ENCODE measurements around the gene TTC7B. TPM values are rescaled to one million over a fixed set of nuclear protein-coding genes. Genes with fewer than 3 reads are reported as not detected.

TTC7B gene
- total RNA-seq, 1 experiment from 2014 or later, result 70.6 TPM

DNA sequence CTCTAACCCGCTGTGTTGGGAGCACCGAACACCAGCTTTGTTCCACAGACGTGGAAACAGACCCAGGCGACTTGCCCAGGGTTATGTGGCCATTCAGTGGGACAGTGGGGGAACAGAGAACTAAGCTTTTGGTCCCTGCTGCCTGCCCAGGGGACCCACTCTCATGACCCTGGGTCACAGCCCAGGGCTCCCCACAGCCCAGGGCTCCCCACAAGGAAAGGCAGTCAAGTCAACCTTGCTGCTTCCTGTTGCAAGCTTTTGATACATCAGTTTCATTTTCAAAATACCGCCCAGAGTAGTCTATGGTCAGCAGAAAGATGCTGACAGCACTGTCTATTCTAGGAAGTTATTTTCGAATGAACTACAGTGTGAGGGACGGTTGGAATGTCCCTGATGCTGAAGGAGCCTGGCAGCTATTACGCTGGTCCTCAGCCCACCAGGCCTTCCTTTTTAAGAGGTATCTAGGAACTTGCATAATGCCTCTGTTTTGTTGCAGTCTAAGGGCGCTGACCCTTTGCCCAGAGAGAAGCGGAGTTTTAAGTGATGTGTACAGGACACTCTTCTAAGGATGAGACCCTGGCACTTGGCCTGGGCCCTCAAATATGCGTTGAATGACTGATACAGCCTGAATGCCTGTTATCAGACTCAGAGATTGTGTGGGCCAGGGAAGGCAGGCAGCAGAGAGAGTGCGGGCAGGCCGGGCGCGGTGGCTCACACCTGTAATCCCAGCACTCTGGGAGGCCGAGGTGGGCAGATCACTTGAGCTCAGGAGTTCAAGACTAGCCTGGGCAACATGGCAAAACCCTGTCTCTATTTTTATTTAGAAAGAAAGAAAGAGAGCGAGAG, 12.6 kb upstream of the TTC7B start:
- Histone ChIP-seq H3K4me3 (replicated peaks in 1 of 2; ENCODE audit: low read depth in 1 of 2, low read length in 2 of 2) (peak overlapping the region in 1 of 2 experiments; percentile 51; a peak in 2 of 4 replicates), H3K9ac (ENCODE audit: low read length) (peak overlapping the region; percentile 59), H3K4me2 (ENCODE audit: low read length) (peak overlapping the region; percentile 73), H3K9me3 (ENCODE audit: control insufficient read depth in 1 of 2, insufficient read depth in 1 of 2, low read depth in 1 of 2, low read length in 2 of 2) (peaks cover 0 to 4% of the 10 kb centered on the region in 2 experiments; a peak in 2 of 4 replicates), H4K20me1 (ENCODE audit: insufficient read depth) (no peaks in the 10 kb centered on the region), H3K9me2 (ENCODE audit: insufficient read depth) (no peaks in the 10 kb centered on the region), H2AFZ (ENCODE audit: low read depth, low read length, poor library complexity, severe bottlenecking) (peak overlapping the region; percentile 91), H3K36me3 (ENCODE audit: control insufficient read depth in 1 of 2, insufficient read depth in 2 of 2, low read length in 2 of 2) (no peaks in the 10 kb centered on the region), H3K79me2 (ENCODE audit: insufficient read depth, low read length) (no peaks in the 10 kb centered on the region), H3K27me3 (ENCODE audit: insufficient read depth, low read length) (no peaks in the 10 kb centered on the region), H3K4me1 (ENCODE audit: control insufficient read depth in 1 of 2, insufficient read depth in 2 of 2, low read length in 2 of 2) (peaks cover 10 to 16% of the 10 kb centered on the region in 2 experiments), H3K27ac (ENCODE audit: low read depth, low read length) (no peak overlapping the region)
- ChIA-PET POLR2A (no interaction called here), RAD21 (ENCODE audit: low non-redundant PET in 1 of 2, low total read pairs in 2 of 2, uncharacterized antibody in 2 of 2, unreplicated experiment in 2 of 2) (no interaction called here), CTCF (no interaction called here)
- intact Hi-C loops (cut with micrococcal nuclease), result no loop called here
- TSS peak; percentile 100 for BruUV-seq (replicated peaks)
- ATAC-seq, result 0 out of 2 replicates have a peak, but pooled peaks have one; percentile 2
- no peak for DNase-seq (ENCODE audit: low read depth, low spot score)
- TF ChIP-seq SRF (IDR thresholded peaks at IDR 0.05; ENCODE audit: low read depth) (no peak), ZFX (IDR thresholded peaks at IDR 0.05) (no peak), ELF1 (IDR thresholded peaks at IDR 0.05; ENCODE audit: borderline replicate concordance, low read depth) (no peak), EZH2 (IDR thresholded peaks at IDR 0.05) (no peak)
- TF ChIP-seq, protein P1, sequence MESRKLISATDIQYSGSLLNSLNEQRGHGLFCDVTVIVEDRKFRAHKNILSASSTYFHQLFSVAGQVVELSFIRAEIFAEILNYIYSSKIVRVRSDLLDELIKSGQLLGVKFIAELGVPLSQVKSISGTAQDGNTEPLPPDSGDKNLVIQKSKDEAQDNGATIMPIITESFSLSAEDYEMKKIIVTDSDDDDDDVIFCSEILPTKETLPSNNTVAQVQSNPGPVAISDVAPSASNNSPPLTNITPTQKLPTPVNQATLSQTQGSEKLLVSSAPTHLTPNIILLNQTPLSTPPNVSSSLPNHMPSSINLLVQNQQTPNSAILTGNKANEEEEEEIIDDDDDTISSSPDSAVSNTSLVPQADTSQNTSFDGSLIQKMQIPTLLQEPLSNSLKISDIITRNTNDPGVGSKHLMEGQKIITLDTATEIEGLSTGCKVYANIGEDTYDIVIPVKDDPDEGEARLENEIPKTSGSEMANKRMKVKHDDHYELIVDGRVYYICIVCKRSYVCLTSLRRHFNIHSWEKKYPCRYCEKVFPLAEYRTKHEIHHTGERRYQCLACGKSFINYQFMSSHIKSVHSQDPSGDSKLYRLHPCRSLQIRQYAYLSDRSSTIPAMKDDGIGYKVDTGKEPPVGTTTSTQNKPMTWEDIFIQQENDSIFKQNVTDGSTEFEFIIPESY (IDR thresholded peaks at IDR 0.05; ENCODE audit: extremely low read depth, insufficient replicate concordance, low read length), result no peak
